HepG2 (cell line): ENCODE data around the gene RAD51. TPM values are rescaled to one million over a fixed set of nuclear protein-coding genes. Genes with fewer than 3 reads are reported as not detected.

Experiments
- ATAC-seq: fragments of 200-7000 bp; cut with Tn5 transposase; 3 replicates; pipeline ENCODE4 v1.9.1; 2020; ENCODE audit warnings: mild to moderate bottlenecking, moderate library complexity
- BruUV-seq: library from RNA; stranded (reverse); fragments of 400-500 nt; replicated peaks from 2 replicates; lab custom pipeline; 2021; lab: Mats Ljungman, UMichigan
- CTCF ChIA-PET: fragments of 300-600 bp; formaldehyde crosslinking; extraction: SDS; loops from one replicate; lab custom pipeline; 2021; ENCODE audit warnings: low total read pairs, inconsistent platforms, low intra/inter-chr PET ratio; lab: Yijun Ruan, JAX
- POLR2A ChIA-PET: fragments of 350-600 bp; sonication (Branson Sonifier 250); formaldehyde crosslinking; loops from one replicate; lab custom pipeline; 2020; ENCODE audit warnings: antibody characterized with exemption, inconsistent platforms; lab: Yijun Ruan, JAX
- DNase-seq: peaks from one replicate; pipeline ENCODE4 v3.0.0-alpha.2; 2015; ENCODE audit warnings: low spot score
- FAIRE-seq: peaks from 3 replicates; lab custom pipeline; 2011; peaks lifted over from hg19 to GRCh38; lab: Jason Lieb, UNC
- H2AFZ ChIP-seq: one replicate; pipeline ENCODE4 v1.6.1; 2011; ENCODE audit warnings: low read length, inconsistent platforms
- H3K27ac ChIP-seq: fragments of 300-600 bp; 3 replicates; pipeline ENCODE4 v1.8.0; 2011; ENCODE audit warnings: mixed run types, mild to moderate bottlenecking, mixed read lengths, low read length, inconsistent platforms; ENCODE audit not compliant: insufficient read depth; ENCODE audit errors: extremely low read length
- H3K27me3 ChIP-seq, 2 experiments: fragments of 200-600 bp in 1 of 2; 2 replicates in 1 of 2; 3 replicates in 1 of 2; pipeline versions ENCODE4 v1.6.0 to v1.8.0; 2011; ENCODE audit warnings: low read length in 2 of 2, mild to moderate bottlenecking in 2 of 2, moderate library complexity in 2 of 2, inconsistent platforms in 1 of 2; ENCODE audit not compliant: insufficient read depth in 2 of 2, control insufficient read depth in 1 of 2
- H3K36me3 ChIP-seq, 2 experiments: fragments of 200-600 bp in 1 of 2; replicated peaks in 1 of 2; 2 replicates in 1 of 2; 3 replicates in 1 of 2; pipeline versions ENCODE4 v1.5.1 to v1.8.0; 2011; ENCODE audit warnings: low read length in 2 of 2, inconsistent platforms in 1 of 2; ENCODE audit not compliant: insufficient read depth in 2 of 2, control insufficient read depth in 1 of 2
- H3K4me1 ChIP-seq: 2 replicates; pipeline ENCODE4 v1.5.1; 2012; ENCODE audit warnings: low read length, inconsistent platforms; ENCODE audit not compliant: insufficient read depth
- H3K4me2 ChIP-seq: 2 replicates; pipeline ENCODE4 v1.6.0; 2011; ENCODE audit warnings: low read depth, low read length, inconsistent platforms
- H3K4me3 ChIP-seq, 3 experiments: fragments of 200-600 bp in 1 of 3; sonication (generic), shearing (Covaris generic) in 1 of 3; replicated peaks in 1 of 3; 2 replicates each; pipeline ENCODE4 v1.5.1; 2011 to 2016; ENCODE audit warnings: low read length in 3 of 3, inconsistent platforms in 2 of 3, low read depth in 2 of 3, mild to moderate bottlenecking in 2 of 3, control low read depth in 1 of 3, mixed read lengths in 1 of 3; ENCODE audit not compliant: insufficient read depth in 1 of 3
- H3K79me2 ChIP-seq: one replicate; pipeline ENCODE4 v1.6.1; 2011; ENCODE audit warnings: low read length, inconsistent platforms; ENCODE audit not compliant: insufficient read depth
- H3K9ac ChIP-seq: 2 replicates; pipeline ENCODE4 v1.6.0; 2011; ENCODE audit warnings: mild to moderate bottlenecking, low read depth, low read length, inconsistent platforms; ENCODE audit not compliant: insufficient read depth
- H3K9me3 ChIP-seq: 2 replicates; pipeline ENCODE4 v1.5.1; 2012; ENCODE audit warnings: mild to moderate bottlenecking, low read length
- H4K20me1 ChIP-seq: 2 replicates; pipeline ENCODE4 v1.6.0; 2011; ENCODE audit warnings: inconsistent platforms, mild to moderate bottlenecking, low read length, moderate library complexity; ENCODE audit not compliant: insufficient read depth
- WGBS: methylation state at CpG from one replicate; pipeline ENCODE4 v1.1.6; 2017; ENCODE audit warnings: low lambda C conversion rate; 5-methylcytosine and 5-hydroxymethylcytosine counted together
- in situ Hi-C: cut with HindIII; loops from 2 replicates; pipeline ENCODE4 v1.10.0; 2017; ENCODE audit warnings: low pct_unique_long_range_greater_than_20kb; ENCODE audit not compliant: extremely low pct_ligation_motif_present
- intact Hi-C: fragments of 100-400 bp; cut with micrococcal nuclease; formaldehyde crosslinking; loops from one replicate; pipeline ENCODE4 v1.10.0; 2022; ENCODE audit not compliant: unreplicated experiment
- polyA plus RNA-seq, 8 experiments: library from polyadenylated mRNA; depleted of rRNA in 3 of 8; stranded (reverse) in 7 of 8; unstranded in 1 of 8; fragments of >200 nt; fragmentation: Illumina TruSeq in 4 of 8; extraction: Trizol in 4 of 8; gene quantifications; 2 replicates each; pipeline versions ENCODE4 v1.2.1 to v1.2.3, GENCODE V29; 2011 to 2016; ENCODE audit warnings: low read depth in 4 of 8, missing spikeins in 1 of 8, mixed read lengths in 1 of 8; ENCODE audit not compliant: insufficient read depth in 1 of 8
- total RNA-seq, 5 experiments: library from RNA; depleted of rRNA; stranded (reverse); fragments of >200 nt; fragmentation: Illumina TruSeq; extraction: Trizol; gene quantifications; 2 replicates each; pipeline ENCODE4 v1.2.3, GENCODE V29; 2016; ENCODE audit warnings: low read depth in 1 of 5
- TF ChIP-seq, protein P1 (sequence below): sonication (generic); formaldehyde crosslinking; IDR thresholded peaks from 2 replicates; pipeline ENCODE4 v1.4.0; 2020; ENCODE audit warnings: mild to moderate bottlenecking, missing genetic modification reagents

RAD51 gene
- total and polyA plus RNA-seq, 2 of the 13 experiments (the other 11 are each of a cell fraction or from before 2014, with no cell fraction given), result 8.5 to 12.8 TPM

DNA sequence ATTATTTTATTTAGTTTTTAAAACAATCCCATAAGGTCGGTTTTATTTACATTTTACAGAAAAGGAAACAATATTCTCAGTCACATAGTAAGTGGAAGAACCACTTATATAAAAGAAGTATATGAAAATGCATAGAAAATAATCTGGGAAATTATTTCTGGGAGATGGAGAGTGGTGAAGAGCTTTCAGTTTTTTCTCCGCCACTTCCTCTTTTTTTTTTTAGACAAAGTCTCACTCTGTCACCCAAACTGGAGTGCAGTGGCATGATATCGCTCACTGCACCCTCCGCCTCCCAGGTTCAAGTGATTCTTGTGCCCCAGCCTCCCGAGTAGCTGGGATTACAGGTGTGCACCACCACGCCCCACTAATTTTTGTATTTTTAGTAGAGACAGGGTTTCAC, 21.2 kb downstream of the RAD51 start:
- Histone ChIP-seq H2AFZ (no peak overlapping the region), H3K79me2 (no peaks in the 10 kb centered on the region), H3K4me3 (no peak overlapping the region), H3K4me2 (no peak overlapping the region), H3K27me3 (no peaks in the 10 kb centered on the region), H3K9me3 (no peaks in the 10 kb centered on the region), H3K27ac (no peak overlapping the region), H3K4me1 (no peaks in the 10 kb centered on the region), H3K36me3 (peaks cover 4 to 42% of the 10 kb centered on the region in 2 experiments; a peak in 4 of 5 replicates), H4K20me1 (no peaks in the 10 kb centered on the region), H3K9ac (no peak overlapping the region)
- ChIA-PET POLR2A (no interaction called here), CTCF (no interaction called here)
- ATAC-seq (no peak), FAIRE-seq (no peak), DNase-seq (no peak)
- in situ Hi-C loops, result no loop called here
- intact Hi-C loops, result no loop called here
- no TSS peak for BruUV-seq
- TF ChIP-seq, protein P1, sequence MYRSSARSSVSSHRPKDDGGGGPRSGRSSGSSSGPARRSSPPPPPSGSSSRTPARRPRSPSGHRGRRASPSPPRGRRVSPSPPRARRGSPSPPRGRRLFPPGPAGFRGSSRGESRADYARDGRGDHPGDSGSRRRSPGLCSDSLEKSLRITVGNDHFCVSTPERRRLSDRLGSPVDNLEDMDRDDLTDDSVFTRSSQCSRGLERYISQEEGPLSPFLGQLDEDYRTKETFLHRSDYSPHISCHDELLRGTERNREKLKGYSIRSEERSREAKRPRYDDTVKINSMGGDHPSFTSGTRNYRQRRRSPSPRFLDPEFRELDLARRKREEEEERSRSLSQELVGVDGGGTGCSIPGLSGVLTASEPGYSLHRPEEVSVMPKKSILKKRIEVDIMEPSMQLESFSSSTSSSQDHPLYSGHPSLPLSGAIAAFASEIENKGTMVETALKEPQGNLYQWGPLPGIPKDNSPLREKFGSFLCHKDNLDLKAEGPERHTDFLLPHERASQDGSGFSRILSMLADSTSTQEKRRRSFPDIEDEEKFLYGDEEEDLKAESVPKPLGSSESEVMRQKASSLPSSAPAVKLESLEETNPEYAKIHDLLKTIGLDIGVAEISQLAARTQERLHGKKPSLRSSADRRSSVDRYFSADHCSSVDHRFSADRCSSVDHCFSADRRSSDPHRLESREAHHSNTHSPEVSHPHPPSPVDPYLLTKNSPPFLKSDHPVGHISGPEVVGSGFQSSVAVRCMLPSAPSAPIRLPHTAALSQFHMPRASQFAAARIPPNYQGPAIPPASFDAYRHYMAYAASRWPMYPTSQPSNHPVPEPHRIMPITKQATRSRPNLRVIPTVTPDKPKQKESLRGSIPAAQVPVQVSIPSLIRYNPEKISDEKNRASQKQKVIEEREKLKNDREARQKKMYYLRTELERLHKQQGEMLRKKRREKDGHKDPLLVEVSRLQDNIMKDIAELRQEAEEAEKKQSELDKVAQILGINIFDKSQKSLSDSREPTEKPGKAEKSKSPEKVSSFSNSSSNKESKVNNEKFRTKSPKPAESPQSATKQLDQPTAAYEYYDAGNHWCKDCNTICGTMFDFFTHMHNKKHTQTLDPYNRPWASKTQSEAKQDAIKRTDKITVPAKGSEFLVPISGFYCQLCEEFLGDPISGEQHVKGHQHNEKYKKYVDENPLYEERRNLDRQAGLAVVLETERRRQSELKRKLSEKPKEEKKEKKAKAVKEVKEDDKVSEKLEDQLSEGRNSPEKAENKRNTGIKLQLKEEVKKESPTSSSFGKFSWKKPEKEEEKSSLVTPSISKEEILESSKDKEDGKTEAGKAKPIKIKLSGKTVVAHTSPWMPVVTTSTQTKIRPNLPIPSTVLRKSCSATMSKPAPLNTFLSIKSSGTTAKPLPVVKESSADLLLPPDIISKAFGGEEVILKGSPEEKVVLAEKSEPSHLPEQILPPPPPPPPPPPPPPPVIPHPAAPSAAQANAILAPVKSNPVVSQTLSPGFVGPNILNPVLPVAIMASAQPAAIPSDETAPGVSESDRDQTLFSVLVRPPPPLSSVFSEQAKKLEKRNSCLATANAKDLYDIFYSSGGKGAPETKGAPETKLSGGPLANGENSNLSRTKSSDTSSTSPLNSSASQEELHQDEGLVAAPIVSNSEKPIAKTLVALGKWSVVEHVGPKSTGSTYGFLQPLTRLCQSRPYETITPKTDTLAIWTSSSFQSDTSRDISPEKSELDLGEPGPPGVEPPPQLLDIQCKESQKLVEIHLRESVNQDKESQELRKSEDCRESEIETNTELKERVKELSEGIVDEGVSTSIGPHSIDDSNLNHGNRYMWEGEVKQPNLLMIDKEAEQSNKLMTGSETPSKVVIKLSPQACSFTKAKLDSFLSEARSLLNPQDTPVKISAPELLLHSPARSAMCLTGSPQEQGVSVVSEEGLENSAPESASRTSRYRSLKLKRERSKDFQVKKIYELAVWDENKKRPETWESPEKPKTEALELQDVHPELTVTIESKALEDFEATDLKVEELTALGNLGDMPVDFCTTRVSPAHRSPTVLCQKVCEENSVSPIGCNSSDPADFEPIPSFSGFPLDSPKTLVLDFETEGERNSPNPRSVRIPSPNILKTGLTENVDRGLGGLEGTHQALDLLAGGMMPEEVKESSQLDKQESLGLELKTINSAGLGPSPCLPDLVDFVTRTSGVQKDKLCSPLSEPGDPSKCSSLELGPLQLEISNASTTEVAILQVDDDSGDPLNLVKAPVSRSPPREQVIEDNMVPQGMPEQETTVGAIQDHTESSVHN (CRISPR knock-in tag), result no peak
- WGBS, result 96% methylated on average over 6 of the region's 6 CpGs
